Suppressor macrophage treated with lipopolysaccharide for 1 hour (primary cell): Measurements from ENCODE around the gene TMCC3.
"Not testable (repeated sequence)": the region's sequence is repeated elsewhere in the genome, so short reads cannot be mapped to it uniquely, and the experiment has no call there.

Experiments
- DNase-seq, 3 donors: peaks; one replicate each; pipeline ENCODE4 v3.0.0-alpha.2; 2020 to 2022

The TMCC3 gene

GRCh38 chr12:94563286-94563685 lies 87.1 kb downstream of the TMCC3 start:
- DNase-seq = no peak

DNA sequence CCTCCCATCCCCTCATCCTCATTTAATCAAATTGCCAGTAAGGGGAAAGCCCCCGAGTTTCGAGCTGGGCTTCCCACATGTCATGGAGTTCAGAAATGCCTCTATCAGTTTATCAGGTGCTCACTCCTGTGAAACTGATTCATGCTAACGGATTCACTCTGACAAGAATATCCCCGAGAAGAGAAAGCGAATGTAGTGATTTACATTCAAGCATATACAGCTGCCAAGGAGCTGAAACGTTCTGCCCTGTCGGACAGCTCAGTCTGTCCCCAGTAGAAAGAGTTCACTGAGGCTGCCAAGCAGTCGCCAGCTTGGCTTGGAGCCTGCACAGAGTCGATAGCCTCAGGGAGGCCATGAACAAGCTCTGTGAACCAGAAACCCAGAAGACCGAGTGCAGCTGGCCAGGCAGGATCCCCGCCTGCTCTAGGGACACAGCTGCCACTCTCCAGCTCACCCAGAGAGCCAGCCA lies 88.4 kb downstream of the TMCC3 start:
- no peak for DNase-seq

- DNase-seq = no peak
Measured at GRCh38 chr12:94560431-94561221, 89.7 kb downstream of the TMCC3 start.

- no peak for DNase-seq
Measured at GRCh38 chr12:94558612-94559011, 91.7 kb downstream of the TMCC3 start.

GRCh38 chr12:94557746-94558295 lies 92.5 kb downstream of the TMCC3 start:
- peak; percentile 59 to 86 (median 64) for DNase-seq

DNA sequence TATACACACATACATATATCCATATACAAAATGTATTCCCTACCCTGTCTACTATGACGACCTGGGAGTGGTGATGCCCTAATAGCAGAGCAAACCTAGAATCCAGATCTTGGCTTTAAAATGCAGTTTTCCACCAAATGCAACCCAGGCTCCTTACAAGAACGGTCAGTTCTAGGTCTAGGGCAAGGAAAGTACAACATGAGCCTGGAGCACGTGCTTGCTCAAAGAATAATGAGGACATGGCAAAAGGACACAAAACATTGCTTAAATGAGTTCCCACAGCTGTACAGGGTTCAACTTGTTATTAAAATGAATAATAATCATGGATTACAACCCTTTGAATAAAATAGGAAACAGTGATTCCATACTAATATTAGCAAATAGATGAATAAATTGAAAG lies 94.7 kb downstream of the TMCC3 start:
- no peak for DNase-seq

DNA sequence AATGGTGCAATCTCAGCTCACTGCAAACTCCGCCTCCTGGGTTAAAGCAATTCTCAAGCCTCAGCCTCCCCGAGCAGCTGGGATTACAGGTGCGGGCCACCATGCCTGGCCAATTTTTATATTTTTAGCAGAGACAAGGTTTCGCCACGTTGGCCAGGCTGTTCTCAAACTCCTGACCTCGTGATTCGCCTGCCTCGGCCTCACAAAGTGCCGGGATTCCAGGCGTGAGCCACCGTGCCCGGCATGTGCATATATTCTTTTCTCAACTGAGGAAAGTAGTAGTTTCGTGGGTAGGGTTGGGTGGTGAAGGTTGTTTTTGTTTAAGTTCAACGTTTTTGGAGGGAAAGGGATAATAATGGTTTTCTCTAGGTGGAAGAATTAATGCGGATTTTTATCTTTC lies 96.5 kb downstream of the TMCC3 start:
- no peak for DNase-seq

DNA sequence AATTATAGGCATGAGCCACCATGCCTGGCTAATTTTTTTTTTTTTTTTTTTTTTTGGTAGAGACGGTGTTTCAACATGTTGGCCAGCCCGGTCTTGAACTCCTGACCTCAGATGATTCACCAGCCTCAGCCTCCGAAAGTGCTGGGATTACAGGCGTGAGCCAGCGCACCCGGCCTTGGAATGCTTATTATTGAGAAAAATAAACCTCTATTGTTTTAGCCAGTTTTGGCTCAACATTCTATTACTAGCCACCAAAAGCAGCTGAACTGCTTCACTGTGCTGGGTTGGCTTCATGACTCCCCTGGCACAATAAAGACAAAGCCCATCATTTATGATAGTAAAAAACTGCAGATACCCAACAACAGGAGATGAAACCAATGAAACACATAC lies 97.2 kb downstream of the TMCC3 start:
- peak in 1 of 3 donors; percentile 12 for DNase-seq

DNA sequence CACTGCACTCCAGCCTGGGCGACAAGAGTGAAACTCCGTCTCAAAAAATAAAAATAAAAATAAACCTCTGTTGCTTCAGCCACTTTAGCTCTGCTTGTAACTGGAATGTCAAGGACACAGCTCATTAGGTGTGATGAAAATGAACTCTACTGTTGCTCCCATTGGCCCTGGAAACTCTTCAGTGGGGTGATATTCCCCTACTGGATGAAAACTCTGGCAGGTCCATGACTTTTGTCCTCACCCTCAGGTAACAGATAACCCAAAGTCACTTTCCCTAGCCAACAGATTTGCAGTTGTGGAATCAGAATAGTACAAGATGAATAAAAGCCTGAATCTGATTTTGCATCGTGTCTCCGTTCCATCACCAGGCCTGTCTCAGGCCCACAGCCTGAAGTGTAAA lies 98.5 kb downstream of the TMCC3 start:
- DNase-seq = no peak

GRCh38 chr12:94550964-94551363 lies 99.4 kb downstream of the TMCC3 start:
- DNase-seq = peak; percentile 58 to 72 (median 70)

DNA sequence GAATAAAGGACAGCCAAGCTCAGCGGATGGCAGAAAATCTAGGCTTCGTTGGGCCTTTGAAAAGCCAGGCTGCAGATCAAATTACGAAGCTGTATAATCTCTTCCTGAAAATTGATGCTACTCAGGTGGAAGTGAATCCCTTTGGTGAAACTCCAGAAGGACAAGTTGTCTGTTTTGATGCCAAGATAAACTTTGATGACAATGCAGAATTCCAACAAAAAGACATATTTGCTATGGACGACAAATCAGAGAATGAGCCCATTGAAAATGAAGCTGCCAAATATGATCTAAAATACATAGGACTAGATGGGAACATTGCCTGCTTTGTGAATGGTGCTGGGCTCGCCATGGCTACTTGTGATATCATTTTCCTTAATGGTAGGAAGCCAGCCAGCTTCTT lies 101.5 kb downstream of the TMCC3 start:
- not testable (repeated sequence) for DNase-seq

DNA sequence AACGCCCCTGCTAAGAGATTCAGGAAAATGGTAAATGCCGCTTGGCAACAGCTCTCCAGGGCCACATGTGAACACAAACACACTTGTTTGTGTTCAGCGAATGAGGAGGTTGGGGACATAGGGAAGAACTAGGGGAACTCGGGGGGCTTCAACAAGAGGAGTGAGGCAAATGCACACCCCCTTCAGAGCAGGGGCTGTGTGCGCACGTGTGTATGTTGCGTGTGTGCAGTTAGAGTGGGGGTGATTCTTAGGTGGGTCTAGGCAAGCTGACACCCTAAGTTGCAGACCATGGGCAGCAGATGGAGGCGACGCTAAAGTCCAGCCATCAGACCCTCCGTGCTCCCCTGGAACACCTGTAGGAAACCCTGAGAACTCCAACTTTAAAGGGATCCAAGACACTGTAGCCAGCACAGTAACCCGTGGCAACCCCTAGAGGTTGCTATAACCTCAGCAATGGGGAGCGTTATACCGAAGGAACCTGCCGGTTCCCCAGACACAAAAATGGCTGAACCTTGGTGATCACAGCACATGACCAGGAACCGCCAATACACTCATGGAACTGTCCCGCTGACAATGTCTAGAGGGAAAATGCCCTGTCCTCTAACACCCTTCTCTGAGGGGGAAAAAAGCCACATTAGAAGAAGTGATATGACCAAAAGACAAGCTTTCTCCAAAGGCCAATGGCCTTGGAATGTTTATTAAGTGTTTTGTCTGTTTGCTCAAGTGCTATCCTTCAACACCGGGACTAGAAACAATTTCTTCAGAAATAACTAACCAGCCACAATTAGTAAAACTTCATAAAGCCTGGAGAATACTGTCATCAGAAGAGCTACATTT lies 104.2 kb downstream of the TMCC3 start:
- DNase-seq = peak; percentile 42 to 67 (median 61)

DNA sequence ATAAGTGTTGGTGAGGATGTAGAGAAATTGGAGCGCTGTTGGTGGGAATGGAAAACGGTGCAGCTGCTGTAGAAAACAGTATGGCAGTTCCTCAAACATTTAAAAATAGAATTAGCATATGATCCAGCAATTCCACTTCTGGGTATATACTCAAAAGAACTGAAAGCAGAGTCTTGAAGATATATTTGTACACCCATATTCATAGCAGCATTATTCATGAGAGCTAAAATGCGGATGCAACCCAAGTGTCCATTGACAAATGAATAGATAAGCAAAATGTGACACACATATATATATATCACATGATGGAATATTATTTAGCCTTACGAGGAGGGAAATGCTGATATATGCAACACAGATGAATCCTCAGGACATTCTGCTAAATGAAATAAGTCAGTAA lies 106.0 kb downstream of the TMCC3 start:
- peak in 1 of 3 donors; percentile 19 for DNase-seq

DNA sequence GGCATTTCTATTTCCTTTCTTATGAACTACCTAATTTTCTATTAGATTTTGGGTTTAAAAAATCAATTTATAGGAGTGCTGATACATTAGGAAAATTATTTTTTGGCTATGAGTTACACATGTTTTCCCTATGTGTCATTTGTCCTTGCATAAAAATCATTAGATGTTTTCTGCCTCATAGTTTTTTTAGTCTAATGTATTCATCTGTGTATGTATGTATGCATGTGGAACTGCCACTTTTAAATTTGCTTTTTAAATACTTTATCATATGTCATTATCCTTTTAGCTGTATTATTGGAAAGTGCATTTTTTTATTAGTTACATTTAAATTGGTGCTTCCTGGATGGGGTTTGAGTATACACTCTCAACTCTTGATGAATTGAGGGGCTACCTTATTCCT lies 112.0 kb downstream of the TMCC3 start:
- no peak for DNase-seq

GRCh38 chr12:94536040-94536965 lies 114.1 kb downstream of the TMCC3 start:
- no peak for DNase-seq

DNA sequence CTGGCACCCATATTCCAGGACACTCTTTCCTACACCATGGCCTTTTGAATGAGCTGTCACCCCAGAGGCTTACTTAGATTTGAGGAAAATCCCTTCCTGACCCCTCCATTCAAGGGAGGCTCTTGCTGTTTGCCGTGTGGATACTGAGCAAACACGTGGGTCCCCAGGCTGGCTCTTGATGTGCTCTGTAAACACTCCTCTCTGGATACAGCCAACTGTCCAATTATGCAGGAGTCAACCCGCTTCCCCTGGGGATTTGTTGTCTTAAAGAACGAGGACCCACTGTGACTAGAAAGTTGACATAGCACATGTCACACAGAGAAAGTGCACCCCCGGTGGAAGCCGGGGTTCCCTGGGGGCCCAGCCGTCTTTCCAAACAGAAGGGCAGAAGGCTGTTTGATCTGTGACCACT lies 114.8 kb downstream of the TMCC3 start:
- no peak for DNase-seq

GRCh38 chr12:94534774-94535509 lies 115.4 kb downstream of the TMCC3 start:
- DNase-seq = no peak

DNA sequence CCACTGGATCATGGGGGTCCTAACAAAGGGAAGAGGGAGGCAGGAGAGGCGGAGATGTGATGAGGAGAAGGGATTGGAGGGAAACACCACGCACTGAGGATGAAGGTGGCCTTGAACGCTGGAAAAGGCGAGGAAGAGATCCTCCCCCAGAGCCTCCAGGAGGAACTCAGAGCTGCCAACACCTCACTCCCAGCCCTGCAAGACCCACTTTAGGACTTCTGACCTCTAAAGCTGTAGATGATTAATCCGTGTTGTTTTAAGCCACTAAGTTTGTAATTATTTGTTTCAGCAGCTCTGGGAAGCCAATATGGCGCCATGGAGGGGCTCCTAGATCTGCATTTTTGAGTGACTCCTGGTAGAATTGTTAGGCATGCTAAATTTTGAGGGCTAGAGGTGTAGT lies 116.1 kb downstream of the TMCC3 start:
- DNase-seq = no peak

DNA sequence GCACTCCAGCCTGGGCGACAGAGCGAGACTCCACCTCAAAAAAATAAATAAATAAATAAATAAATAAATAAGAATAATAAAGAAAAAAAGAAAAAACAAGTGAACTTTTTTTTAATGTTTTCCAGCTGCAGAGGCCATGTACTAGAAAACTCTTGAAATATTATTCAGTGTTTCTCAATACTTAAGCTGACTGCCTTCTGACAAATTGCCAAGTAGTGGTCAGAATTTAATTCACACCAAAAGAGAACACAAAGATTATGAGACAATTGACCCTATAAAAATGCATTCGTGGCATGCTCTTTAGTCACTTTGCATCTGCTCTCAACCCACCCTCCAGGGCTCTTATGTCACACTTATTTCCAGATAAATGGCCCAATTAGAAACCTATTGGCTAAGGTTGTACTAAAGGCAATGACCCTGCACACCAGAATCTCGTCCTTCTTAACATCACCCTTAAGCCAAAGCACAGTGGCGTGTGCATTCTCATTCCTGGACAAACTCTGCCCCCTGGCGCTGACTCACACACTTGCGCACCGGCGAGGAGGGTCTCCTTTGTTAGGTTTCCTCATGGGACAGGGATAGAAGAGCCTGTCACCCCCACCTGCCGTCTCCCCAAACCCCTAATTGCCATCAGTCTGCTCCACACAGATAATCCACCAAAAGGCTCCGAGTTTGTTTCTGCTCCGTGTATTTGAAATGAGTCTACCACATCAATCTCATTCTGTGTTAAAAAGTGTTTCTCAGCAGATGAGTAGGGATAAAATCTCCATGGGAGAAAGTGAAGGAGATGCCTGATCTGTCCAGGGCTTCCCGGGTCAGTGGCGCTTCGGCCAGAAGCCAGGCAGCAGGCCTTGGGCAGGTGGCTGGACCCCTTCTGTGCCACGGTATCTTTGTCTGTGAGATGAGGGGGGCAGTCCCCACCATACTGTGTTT lies 117.6 kb downstream of the TMCC3 start:
- peak; percentile 77 to 82 (median 78) for DNase-seq

DNA sequence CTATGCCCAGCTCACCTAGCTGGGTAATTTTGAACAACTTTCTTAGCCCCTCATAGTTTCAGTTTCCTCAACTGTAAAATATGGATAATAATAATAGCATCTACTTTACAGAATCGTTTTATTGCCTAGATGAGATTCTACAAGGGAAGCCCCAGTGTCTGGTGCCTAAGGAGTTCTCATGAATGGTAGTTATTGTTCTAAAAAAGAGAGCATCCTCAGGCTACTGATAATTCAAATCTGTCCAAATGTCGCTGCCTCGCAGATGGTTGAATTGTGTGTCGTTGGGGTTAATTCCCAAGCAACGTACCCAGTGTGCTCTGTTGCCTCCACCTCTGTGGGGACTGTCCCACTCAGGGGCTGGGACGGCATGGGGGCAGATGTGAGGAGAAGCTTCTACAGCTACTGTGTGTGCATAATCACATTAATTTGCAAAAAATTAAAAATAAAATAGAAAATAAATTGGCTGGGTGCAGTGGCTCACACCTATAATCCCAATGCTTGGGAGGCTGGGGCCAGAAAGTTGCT lies 119.1 kb downstream of the TMCC3 start:
- no peak for DNase-seq
